ENCODE results near the gene FOXN3.

- TF ChIP-seq, protein P1, sequence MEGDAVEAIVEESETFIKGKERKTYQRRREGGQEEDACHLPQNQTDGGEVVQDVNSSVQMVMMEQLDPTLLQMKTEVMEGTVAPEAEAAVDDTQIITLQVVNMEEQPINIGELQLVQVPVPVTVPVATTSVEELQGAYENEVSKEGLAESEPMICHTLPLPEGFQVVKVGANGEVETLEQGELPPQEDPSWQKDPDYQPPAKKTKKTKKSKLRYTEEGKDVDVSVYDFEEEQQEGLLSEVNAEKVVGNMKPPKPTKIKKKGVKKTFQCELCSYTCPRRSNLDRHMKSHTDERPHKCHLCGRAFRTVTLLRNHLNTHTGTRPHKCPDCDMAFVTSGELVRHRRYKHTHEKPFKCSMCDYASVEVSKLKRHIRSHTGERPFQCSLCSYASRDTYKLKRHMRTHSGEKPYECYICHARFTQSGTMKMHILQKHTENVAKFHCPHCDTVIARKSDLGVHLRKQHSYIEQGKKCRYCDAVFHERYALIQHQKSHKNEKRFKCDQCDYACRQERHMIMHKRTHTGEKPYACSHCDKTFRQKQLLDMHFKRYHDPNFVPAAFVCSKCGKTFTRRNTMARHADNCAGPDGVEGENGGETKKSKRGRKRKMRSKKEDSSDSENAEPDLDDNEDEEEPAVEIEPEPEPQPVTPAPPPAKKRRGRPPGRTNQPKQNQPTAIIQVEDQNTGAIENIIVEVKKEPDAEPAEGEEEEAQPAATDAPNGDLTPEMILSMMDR (IDR thresholded peaks at IDR 0.05) = no peak
- TF ChIP-seq POLR2AphosphoS5 (IDR thresholded peaks at IDR 0.05; ENCODE audit: low read depth, low read length) = no peak
- no peak for TF ChIP-seq TCF7L2 (IDR thresholded peaks at IDR 0.05; ENCODE audit: low read depth, low read length)
- TF ChIP-seq SIN3A (IDR thresholded peaks at IDR 0.05; ENCODE audit: borderline replicate concordance, insufficient read depth, low read depth, low read length) = no peak
- TF ChIP-seq, protein P2, sequence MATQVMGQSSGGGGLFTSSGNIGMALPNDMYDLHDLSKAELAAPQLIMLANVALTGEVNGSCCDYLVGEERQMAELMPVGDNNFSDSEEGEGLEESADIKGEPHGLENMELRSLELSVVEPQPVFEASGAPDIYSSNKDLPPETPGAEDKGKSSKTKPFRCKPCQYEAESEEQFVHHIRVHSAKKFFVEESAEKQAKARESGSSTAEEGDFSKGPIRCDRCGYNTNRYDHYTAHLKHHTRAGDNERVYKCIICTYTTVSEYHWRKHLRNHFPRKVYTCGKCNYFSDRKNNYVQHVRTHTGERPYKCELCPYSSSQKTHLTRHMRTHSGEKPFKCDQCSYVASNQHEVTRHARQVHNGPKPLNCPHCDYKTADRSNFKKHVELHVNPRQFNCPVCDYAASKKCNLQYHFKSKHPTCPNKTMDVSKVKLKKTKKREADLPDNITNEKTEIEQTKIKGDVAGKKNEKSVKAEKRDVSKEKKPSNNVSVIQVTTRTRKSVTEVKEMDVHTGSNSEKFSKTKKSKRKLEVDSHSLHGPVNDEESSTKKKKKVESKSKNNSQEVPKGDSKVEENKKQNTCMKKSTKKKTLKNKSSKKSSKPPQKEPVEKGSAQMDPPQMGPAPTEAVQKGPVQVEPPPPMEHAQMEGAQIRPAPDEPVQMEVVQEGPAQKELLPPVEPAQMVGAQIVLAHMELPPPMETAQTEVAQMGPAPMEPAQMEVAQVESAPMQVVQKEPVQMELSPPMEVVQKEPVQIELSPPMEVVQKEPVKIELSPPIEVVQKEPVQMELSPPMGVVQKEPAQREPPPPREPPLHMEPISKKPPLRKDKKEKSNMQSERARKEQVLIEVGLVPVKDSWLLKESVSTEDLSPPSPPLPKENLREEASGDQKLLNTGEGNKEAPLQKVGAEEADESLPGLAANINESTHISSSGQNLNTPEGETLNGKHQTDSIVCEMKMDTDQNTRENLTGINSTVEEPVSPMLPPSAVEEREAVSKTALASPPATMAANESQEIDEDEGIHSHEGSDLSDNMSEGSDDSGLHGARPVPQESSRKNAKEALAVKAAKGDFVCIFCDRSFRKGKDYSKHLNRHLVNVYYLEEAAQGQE (IDR thresholded peaks at IDR 0.05; ENCODE audit: insufficient read depth in 1 of 2, low read depth in 2 of 2, low read length in 1 of 2) = no peak
Measured at GRCh38 chr14:89267656-89268055, 149.4 kb downstream of the FOXN3 start.
